Astrocyte of the cerebellum (primary cell): ENCODE results near the gene TMCC1.

Source experiments
- DNase-seq: peaks from one replicate; pipeline ENCODE4 v3.0.0-alpha.2; 2011; ENCODE audit warnings: low read depth
- H3K4me3 ChIP-seq: 2 replicates; pipeline ENCODE4 v1.5.1; 2011; ENCODE audit warnings: mild to moderate bottlenecking, low read depth, low read length, moderate library complexity
- in situ Hi-C: cut with HindIII; loops from 2 replicates; pipeline ENCODE4 v1.10.0; 2017; ENCODE audit warnings: low sequenced_read_pairs
- TF ChIP-seq, protein P1 (sequence below): IDR thresholded peaks from 2 replicates; pipeline ENCODE4 v1.5.1; 2012; ENCODE audit warnings: low read length, low read depth, moderate library complexity, mild to moderate bottlenecking; ENCODE audit errors: missing control alignments

The TMCC1 gene

GRCh38 chr3:129773691-129774663 lies 119.5 kb downstream of the TMCC1 start:
- TF ChIP-seq, protein P1, sequence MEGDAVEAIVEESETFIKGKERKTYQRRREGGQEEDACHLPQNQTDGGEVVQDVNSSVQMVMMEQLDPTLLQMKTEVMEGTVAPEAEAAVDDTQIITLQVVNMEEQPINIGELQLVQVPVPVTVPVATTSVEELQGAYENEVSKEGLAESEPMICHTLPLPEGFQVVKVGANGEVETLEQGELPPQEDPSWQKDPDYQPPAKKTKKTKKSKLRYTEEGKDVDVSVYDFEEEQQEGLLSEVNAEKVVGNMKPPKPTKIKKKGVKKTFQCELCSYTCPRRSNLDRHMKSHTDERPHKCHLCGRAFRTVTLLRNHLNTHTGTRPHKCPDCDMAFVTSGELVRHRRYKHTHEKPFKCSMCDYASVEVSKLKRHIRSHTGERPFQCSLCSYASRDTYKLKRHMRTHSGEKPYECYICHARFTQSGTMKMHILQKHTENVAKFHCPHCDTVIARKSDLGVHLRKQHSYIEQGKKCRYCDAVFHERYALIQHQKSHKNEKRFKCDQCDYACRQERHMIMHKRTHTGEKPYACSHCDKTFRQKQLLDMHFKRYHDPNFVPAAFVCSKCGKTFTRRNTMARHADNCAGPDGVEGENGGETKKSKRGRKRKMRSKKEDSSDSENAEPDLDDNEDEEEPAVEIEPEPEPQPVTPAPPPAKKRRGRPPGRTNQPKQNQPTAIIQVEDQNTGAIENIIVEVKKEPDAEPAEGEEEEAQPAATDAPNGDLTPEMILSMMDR, result no peak
- in situ Hi-C loops, result no loop called here
- DNase-seq, result no peak

DNA sequence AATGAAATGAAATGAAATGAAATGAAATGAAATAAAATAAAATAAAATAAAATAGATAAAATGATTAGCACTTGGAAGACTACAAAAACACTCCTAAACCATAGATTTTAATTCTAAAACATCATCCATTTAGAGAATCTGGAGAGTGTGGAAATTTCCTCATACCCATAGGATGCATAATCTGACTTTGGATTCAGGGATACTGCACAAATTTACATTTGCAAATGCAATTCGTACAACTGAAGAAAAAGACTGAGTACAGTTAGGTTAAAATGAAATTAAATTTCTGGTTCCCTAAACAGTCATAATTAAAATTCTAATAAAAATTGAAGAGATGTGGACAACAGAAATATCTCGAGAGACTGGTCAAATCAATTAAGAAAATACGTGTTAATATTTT lies 122.9 kb downstream of the TMCC1 start:
- DNase-seq, result no peak
- TF ChIP-seq, protein P1, result no peak
- in situ Hi-C loops, result no loop called here
- H3K4me3 ChIP-seq, result no peak overlapping the region

More at GRCh38 chr3:129773691-129774663, 119.5 kb downstream of the TMCC1 start:
- no peak overlapping the region for H3K4me3 ChIP-seq

GRCh38 chr3:129769616-129770015 lies 123.9 kb downstream of the TMCC1 start:
- TF ChIP-seq, protein P1, result no peak
- in situ Hi-C loops, result no loop called here
- no peak for DNase-seq
- no peak overlapping the region for H3K4me3 ChIP-seq

DNA sequence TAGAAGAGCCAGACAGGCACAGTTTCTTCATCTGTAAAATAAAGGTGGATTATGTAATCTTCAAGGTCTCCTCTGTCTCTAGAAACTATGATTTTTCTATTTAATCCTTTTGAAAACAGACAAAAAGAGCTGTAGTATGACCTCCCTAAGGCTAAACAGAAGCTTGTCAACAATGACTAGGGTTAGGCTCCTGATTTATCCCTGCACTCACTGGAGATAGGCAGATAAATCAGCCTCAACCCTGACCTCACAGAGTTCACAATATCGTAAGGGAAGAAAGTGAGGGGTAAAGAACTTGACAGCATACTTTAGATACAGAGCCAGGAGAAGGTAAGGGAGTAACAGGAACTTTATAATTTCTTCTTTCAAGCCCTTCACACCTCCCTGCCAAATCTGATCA lies 124.8 kb downstream of the TMCC1 start:
- TF ChIP-seq, protein P1, result no peak
- in situ Hi-C loops, result no loop called here
- no peak for DNase-seq
- H3K4me3 ChIP-seq, result no peak overlapping the region

- H3K4me3 ChIP-seq, result no peak overlapping the region
- TF ChIP-seq, protein P1, result no peak
- DNase-seq, result no peak
- in situ Hi-C loops, result no loop called here
These were observed 127.4 kb downstream of the TMCC1 start for GRCh38 chr3:129766135-129766534.

- no peak for DNase-seq
- H3K4me3 ChIP-seq, result no peak overlapping the region
- TF ChIP-seq, protein P1, result no peak
- in situ Hi-C loops, result no loop called here
These were observed 129.4 kb downstream of the TMCC1 start for GRCh38 chr3:129764090-129764489.
